ENCODE measurements around the gene LANCL1.

GRCh38 chr2:210389856-210390255 lies 86.7 kb downstream of the LANCL1 start:
- TF ChIP-seq EZH2 (IDR thresholded peaks at IDR 0.05) (no peak), POLR2A (IDR thresholded peaks at IDR 0.05; ENCODE audit: borderline replicate concordance, extremely low read depth, insufficient read depth, insufficient read length) (no peak), MAX (IDR thresholded peaks at IDR 0.05) (no peak), ZNF274 (IDR thresholded peaks at IDR 0.05; ENCODE audit: low read depth, low read length) (no peak), EZH2phosphoT487 (IDR thresholded peaks at IDR 0.05; ENCODE audit: borderline replicate concordance) (no peak), POLR2AphosphoS5 (IDR thresholded peaks at IDR 0.05; ENCODE audit: low read depth, low read length) (no peak), JUND (IDR thresholded peaks at IDR 0.05) (no peak), ZFX (IDR thresholded peaks at IDR 0.05) (no peak), CTCF (IDR thresholded peaks at IDR 0.05 in 2 of 3, conservative IDR thresholded peaks at IDR 0.05 in 1 of 3; ENCODE audit: borderline replicate concordance in 1 of 3, insufficient read depth in 1 of 3, low read depth in 2 of 3, low read length in 2 of 3) (no peak), SP1 (IDR thresholded peaks at IDR 0.05; ENCODE audit: low read depth) (no peak), ATF3 (IDR thresholded peaks at IDR 0.05) (no peak), REST (IDR thresholded peaks at IDR 0.05; ENCODE audit: low read depth) (no peak), SIN3A (IDR thresholded peaks at IDR 0.05; ENCODE audit: low read depth) (no peak)
